GM06990 (cell line): Measurements from ENCODE around the gene DDI2.

Experiments used
- DNase-seq: peaks from one replicate; pipeline ENCODE4 v3.0.0-alpha.2; 2011; ENCODE audit not compliant: insufficient read length; ENCODE audit errors: extremely low read depth
- H3K27me3 ChIP-seq: replicated peaks from 2 replicates; pipeline ENCODE4 v1.6.0; 2011; ENCODE audit warnings: low read length; ENCODE audit not compliant: control insufficient read depth, insufficient read depth
- H3K36me3 ChIP-seq: 2 replicates; pipeline ENCODE4 v1.5.1; 2011; ENCODE audit warnings: low read length; ENCODE audit not compliant: control insufficient read depth, insufficient read depth
- H3K4me3 ChIP-seq: replicated peaks from 2 replicates; pipeline ENCODE4 v1.5.1; 2011; ENCODE audit warnings: low read depth, mild to moderate bottlenecking, control low read depth, low read length
- TF ChIP-seq, protein P1 (sequence below): IDR thresholded peaks from 2 replicates; pipeline ENCODE4 v1.5.1; 2011; ENCODE audit warnings: low read length, control low read depth, mild to moderate bottlenecking, inconsistent platforms; ENCODE audit not compliant: insufficient read depth, poor library complexity, severe bottlenecking

Gene DDI2

DNA sequence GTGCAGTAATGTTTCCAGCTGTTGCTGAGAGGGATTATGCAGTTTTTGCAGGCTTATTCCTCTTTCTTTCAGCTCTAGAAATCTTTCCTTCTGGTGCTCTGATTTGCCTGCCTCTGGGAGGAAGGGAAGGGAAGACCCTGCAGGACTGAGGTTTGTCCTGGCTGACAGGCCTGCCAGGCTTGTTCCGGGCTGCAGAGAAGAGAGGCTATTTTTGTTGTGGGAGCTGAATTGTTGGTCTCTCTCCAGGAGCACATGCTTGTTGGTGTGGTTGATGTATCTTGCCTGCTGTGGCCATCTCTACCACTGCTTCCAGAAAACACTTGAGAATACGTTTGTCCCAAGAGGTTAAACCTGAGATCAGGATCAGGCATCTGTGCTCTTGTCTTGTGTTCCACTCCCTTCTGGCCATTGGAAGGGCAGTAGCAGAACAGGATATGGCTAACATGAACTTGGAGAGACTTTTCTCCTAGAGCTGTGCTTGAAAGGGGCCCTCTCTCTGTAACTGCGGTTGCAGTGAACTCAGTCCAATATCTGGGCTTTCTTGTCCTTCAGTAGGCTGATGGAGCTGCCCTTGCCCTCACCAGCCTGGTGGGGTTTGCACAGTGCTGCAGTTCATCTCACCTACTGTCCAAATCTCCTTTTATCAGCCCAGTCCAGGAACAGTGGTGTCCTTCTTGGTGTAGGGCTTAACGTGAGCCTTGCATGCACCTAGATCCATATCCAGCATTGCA lies 97.3 kb downstream of the DDI2 start:
- Histone ChIP-seq H3K36me3 (peaks cover 22% of the 10 kb centered on the region), H3K4me3 (no peak overlapping the region), H3K27me3 (no peaks in the 10 kb centered on the region)
- TF ChIP-seq, protein P1, sequence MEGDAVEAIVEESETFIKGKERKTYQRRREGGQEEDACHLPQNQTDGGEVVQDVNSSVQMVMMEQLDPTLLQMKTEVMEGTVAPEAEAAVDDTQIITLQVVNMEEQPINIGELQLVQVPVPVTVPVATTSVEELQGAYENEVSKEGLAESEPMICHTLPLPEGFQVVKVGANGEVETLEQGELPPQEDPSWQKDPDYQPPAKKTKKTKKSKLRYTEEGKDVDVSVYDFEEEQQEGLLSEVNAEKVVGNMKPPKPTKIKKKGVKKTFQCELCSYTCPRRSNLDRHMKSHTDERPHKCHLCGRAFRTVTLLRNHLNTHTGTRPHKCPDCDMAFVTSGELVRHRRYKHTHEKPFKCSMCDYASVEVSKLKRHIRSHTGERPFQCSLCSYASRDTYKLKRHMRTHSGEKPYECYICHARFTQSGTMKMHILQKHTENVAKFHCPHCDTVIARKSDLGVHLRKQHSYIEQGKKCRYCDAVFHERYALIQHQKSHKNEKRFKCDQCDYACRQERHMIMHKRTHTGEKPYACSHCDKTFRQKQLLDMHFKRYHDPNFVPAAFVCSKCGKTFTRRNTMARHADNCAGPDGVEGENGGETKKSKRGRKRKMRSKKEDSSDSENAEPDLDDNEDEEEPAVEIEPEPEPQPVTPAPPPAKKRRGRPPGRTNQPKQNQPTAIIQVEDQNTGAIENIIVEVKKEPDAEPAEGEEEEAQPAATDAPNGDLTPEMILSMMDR, result no peak
- DNase-seq, result no peak

DNA sequence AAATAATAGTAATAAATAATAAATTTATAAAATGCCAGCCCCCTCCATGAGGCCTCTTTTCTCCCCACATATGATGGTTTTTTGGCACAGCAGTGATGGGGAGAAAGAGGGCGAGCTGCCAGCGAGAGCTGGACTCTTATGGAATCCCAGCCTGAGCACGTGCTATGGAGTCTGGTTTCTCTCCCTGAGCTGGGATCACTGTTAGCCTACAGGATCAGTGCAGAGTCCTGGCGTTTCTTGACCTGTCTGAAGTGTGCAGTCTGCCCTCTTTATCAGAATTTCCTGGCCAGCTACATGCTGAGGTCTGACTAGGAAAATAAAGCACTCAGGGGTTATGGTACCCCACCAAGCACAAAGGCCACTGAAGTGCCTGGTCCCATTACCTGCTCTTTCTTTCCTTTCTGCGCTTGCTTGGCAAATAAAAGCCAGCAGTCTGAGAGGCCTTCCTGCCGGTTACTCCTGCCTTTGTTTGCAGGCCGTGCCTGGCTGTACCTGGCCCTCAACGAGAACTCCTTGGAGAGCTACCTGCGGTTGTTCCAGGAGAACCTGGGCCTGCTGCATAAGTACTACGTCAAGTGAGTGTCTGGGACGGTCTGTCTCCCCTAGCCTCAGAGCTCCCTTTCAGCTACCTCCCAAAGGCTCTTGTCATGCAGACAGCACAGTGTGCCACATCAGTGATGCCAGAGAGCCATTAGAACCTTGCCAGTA lies 100.3 kb downstream of the DDI2 start:
- H3K4me3 ChIP-seq, result no peak overlapping the region
- TF ChIP-seq, protein P1, result no peak
- H3K36me3 ChIP-seq, result peaks cover 39% of the 10 kb centered on the region
- DNase-seq, result no peak
- H3K27me3 ChIP-seq, result no peaks in the 10 kb centered on the region

DNA sequence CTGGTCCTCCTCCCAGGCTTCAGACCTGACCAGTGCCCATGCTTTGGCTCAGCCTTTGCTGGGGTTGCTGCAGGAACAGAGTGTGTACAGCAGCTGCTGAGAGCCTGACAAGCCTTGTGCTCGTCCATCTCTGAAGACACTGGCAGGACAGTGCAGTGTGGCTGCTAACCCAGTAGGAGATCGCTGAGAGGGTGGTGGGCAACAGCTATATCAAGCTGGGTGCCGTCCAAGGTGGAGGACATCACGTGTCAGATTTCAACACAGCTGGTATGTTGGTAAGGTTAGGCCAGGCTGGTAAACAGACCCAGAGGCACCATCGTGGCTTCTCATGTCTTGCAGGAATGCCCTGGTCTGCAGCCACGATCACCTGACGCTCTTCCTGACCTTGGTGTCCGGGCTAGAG lies 100.9 kb downstream of the DDI2 start:
- Histone ChIP-seq H3K4me3 (no peak overlapping the region), H3K36me3 (peaks cover 44% of the 10 kb centered on the region), H3K27me3 (no peaks in the 10 kb centered on the region)
- TF ChIP-seq, protein P1, result no peak
- DNase-seq, result no peak
